Smooth muscle cell (in vitro differentiated cells): ENCODE measurements around the gene PTPN14. TPM values are rescaled to one million over a fixed set of nuclear protein-coding genes. Genes with fewer than 3 reads are reported as not detected.

ENCODE experiments used
- DNase-seq: peaks from one replicate; lab custom pipeline; 2025; ENCODE audit not compliant: unreplicated experiment; lab: John Stamatoyannopoulos, UW
- H2AFZ ChIP-seq: fragments of 200-600 bp; sonication (generic); 2 replicates; pipeline ENCODE4 v1.6.0; 2016; ENCODE audit warnings: antibody characterized with exemption, low read depth, mild to moderate bottlenecking
- H3F3A ChIP-seq: fragments of 200-600 bp; sonication (generic); 2 replicates; pipeline ENCODE4 v1.6.0; 2017; ENCODE audit warnings: antibody characterized with exemption, low read depth
- H3K27ac ChIP-seq: fragments of 200-600 bp; sonication (generic); 2 replicates; pipeline ENCODE4 v1.5.1; 2016; ENCODE audit warnings: low read depth, mild to moderate bottlenecking
- H3K27me3 ChIP-seq: fragments of 200-600 bp; sonication (generic); 2 replicates; pipeline ENCODE4 v1.6.1; 2016; ENCODE audit warnings: low read depth, mild to moderate bottlenecking
- H3K36me3 ChIP-seq: fragments of 200-600 bp; sonication (generic); 2 replicates; pipeline ENCODE4 v1.5.1; 2016; ENCODE audit warnings: low read depth
- H3K4me1 ChIP-seq: fragments of 200-600 bp; sonication (generic); 2 replicates; pipeline ENCODE4 v1.5.1; 2016; ENCODE audit warnings: low read depth
- H3K4me2 ChIP-seq: fragments of 200-600 bp; sonication (generic); 2 replicates; pipeline ENCODE4 v1.6.0; 2016; ENCODE audit warnings: mild to moderate bottlenecking
- H3K4me3 ChIP-seq: fragments of 200-600 bp; sonication (generic); 2 replicates; pipeline ENCODE4 v1.5.1; 2016; ENCODE audit warnings: mild to moderate bottlenecking
- H3K79me2 ChIP-seq: fragments of 200-600 bp; sonication (generic); 2 replicates; pipeline ENCODE4 v1.6.0; 2016; ENCODE audit warnings: low read depth, mild to moderate bottlenecking
- H3K9ac ChIP-seq: fragments of 200-600 bp; sonication (generic); 2 replicates; pipeline ENCODE4 v1.6.0; 2016; ENCODE audit warnings: low read depth
- H3K9me3 ChIP-seq: fragments of 200-600 bp; sonication (generic); replicated peaks from 2 replicates; pipeline ENCODE4 v1.5.1; 2016; ENCODE audit warnings: low read depth
- H4K20me1 ChIP-seq: fragments of 200-600 bp; sonication (generic); 2 replicates; pipeline ENCODE4 v1.6.0; 2016; ENCODE audit warnings: low read depth
- WGBS: methylation state at CpG from one replicate; pipeline ENCODE4 v1.1.7; 2016; ENCODE audit warnings: low lambda C conversion rate; 5-methylcytosine and 5-hydroxymethylcytosine counted together
- polyA plus RNA-seq: library from polyadenylated mRNA; unstranded; fragments of >200 nt; fragmentation: Nextera tagmentation; extraction: Ambion mirVana; gene quantifications from 2 replicates; pipeline ENCODE4 v1.2.1, GENCODE V29; 2016
- total RNA-seq: library from RNA; depleted of rRNA; stranded (reverse); fragments of >200 nt; gene quantifications from 2 replicates; pipeline ENCODE4 v1.2.3, GENCODE V29; 2014
- TF ChIP-seq, protein P1 (sequence below): fragments of 200-600 bp; sonication (generic); IDR thresholded peaks from 2 replicates; pipeline ENCODE4 v1.5.1; 2017; ENCODE audit warnings: borderline replicate concordance, mild to moderate bottlenecking, antibody characterized with exemption; ENCODE audit not compliant: insufficient read depth, poor library complexity, severe bottlenecking

The PTPN14 gene
- total and polyA plus RNA-seq, 2 experiments from 2014 or later: 13.7 to 28.6 TPM

DNA sequence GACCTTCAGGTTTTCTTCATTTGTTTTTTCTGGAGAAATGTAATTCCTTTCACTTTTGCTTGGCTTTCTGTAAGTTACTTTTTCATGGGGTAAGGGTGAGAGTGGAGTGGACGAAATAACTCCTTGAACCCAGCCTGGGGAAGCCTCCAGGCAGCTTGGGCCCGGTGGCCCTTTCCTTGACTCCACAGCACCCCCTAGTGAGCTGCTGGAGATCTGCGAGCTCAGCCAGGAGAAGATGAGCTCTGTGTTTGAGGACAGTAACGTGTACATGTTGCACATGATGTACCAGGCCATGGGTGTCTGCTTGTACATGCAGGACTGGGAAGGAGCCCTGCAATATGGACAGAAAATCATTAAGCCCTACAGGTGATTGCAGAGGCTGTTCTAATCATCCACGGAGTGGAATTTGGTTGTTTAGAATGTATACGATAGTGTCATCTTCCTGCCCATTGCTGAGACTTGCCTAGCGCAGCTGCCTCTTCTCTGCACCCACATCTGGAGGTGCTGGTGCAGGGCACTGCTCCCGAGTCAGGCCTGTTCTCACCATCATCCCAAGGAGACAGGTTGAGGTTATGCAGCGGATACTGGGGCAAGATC is 219.5 kb downstream of the PTPN14 start:
- H3K4me2 ChIP-seq: no peak overlapping the region
- no peaks in the 10 kb centered on the region for H3K4me1 ChIP-seq
- no peaks in the 10 kb centered on the region for H3K36me3 ChIP-seq
- H2AFZ ChIP-seq: no peak overlapping the region
- 67% methylated on average over 9 of the region's 9 CpGs for WGBS
- no peaks in the 10 kb centered on the region for H3K27me3 ChIP-seq
- peaks cover 8% of the 10 kb centered on the region for H3F3A ChIP-seq
- H4K20me1 ChIP-seq: no peaks in the 10 kb centered on the region
- TF ChIP-seq, protein P1, sequence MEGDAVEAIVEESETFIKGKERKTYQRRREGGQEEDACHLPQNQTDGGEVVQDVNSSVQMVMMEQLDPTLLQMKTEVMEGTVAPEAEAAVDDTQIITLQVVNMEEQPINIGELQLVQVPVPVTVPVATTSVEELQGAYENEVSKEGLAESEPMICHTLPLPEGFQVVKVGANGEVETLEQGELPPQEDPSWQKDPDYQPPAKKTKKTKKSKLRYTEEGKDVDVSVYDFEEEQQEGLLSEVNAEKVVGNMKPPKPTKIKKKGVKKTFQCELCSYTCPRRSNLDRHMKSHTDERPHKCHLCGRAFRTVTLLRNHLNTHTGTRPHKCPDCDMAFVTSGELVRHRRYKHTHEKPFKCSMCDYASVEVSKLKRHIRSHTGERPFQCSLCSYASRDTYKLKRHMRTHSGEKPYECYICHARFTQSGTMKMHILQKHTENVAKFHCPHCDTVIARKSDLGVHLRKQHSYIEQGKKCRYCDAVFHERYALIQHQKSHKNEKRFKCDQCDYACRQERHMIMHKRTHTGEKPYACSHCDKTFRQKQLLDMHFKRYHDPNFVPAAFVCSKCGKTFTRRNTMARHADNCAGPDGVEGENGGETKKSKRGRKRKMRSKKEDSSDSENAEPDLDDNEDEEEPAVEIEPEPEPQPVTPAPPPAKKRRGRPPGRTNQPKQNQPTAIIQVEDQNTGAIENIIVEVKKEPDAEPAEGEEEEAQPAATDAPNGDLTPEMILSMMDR: peak; percentile 75
- no peak overlapping the region for H3K9ac ChIP-seq
- DNase-seq: no peak
- no peak overlapping the region for H3K4me3 ChIP-seq
- H3K9me3 ChIP-seq: no peaks in the 10 kb centered on the region
- no peaks in the 10 kb centered on the region for H3K79me2 ChIP-seq
- H3K27ac ChIP-seq: no peak overlapping the region

DNA sequence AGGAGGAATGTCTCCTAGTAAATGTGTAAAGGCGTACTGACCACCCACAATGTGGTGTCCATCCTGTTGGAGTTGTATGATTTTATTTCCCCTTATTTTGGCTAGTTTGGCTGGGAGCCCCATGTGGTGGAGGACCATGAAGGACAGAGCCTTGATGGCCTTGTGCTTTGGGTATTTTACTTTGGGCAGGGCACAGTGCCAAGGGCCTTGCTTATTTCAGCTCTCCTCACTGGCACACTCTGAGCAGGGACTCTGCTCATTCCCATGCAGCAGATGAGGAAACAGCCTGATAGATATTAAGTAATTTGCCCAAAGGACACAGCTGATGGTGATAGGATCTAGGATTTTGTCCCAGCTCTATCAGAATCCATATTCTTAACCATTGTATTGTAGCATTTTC is 220.2 kb downstream of the PTPN14 start:
- H2AFZ ChIP-seq: no peak overlapping the region
- DNase-seq: no peak
- WGBS: 93% methylated on average over 1 of the region's 1 CpG
- TF ChIP-seq, protein P1: no peak
- no peak overlapping the region for H3K27ac ChIP-seq
- H3K27me3 ChIP-seq: no peaks in the 10 kb centered on the region
- H3K36me3 ChIP-seq: no peaks in the 10 kb centered on the region
- no peaks in the 10 kb centered on the region for H3K4me1 ChIP-seq
- no peak overlapping the region for H3K4me3 ChIP-seq
- no peak overlapping the region for H3K9ac ChIP-seq
- no peaks in the 10 kb centered on the region for H3K9me3 ChIP-seq
- H4K20me1 ChIP-seq: no peaks in the 10 kb centered on the region
- H3K79me2 ChIP-seq: no peaks in the 10 kb centered on the region
- H3K4me2 ChIP-seq: no peak overlapping the region
- H3F3A ChIP-seq: peaks cover 8% of the 10 kb centered on the region

DNA sequence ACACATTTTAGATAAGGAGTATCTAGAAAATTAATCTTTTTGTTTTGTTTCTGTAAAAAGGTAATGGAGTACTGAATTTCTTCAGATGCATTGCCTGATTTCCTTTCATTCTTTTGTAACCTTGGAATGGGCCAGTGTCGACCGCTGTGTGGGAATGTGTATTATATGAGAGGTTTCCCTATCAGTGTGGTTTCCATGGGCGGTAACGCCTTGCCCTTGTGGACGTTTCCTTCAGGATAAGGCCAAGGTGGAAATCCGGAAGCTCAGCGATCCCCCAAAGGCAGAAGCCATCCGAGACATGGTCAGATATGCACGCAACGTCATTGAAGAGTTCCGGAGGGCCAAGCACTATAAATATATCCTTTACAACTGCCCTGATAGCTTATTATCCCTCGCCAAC is 220.7 kb downstream of the PTPN14 start:
- Histone ChIP-seq H3K27ac (no peak overlapping the region), H3K9ac (no peak overlapping the region), H3K4me2 (no peak overlapping the region), H3K4me3 (no peak overlapping the region), H2AFZ (no peak overlapping the region), H3K79me2 (no peaks in the 10 kb centered on the region), H3K9me3 (no peaks in the 10 kb centered on the region), H4K20me1 (no peaks in the 10 kb centered on the region), H3K27me3 (no peaks in the 10 kb centered on the region), H3K36me3 (no peaks in the 10 kb centered on the region), H3F3A (peaks cover 8% of the 10 kb centered on the region), H3K4me1 (no peaks in the 10 kb centered on the region)
- 96% methylated on average over 12 of the region's 12 CpGs for WGBS
- TF ChIP-seq, protein P1: no peak
- DNase-seq: no peak

DNA sequence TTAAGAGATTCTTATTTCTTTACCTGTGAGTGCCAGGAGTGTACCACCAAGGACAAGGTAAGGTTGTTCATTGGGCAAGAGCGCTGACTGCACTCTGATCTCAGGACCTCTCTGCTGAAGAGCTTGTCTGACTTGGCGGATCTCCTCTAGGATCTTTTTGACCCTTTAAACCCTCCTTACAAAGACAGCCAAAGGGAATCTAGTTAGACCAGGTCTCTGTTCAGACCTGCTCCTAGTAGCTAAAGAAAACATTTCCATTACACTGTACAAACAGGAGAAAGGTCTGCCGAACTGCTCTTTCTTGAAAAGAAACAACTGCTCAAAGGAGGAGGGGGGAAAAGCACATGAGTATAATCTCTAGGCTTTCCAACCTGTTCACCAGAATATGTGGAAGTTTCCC is 221.2 kb downstream of the PTPN14 start:
- Histone ChIP-seq H3K27me3 (no peaks in the 10 kb centered on the region), H3K4me3 (no peak overlapping the region), H3K27ac (no peak overlapping the region), H4K20me1 (no peaks in the 10 kb centered on the region), H3K79me2 (no peaks in the 10 kb centered on the region), H3K9ac (no peak overlapping the region), H3K36me3 (no peaks in the 10 kb centered on the region), H3K4me2 (no peak overlapping the region), H2AFZ (no peak overlapping the region), H3K4me1 (no peaks in the 10 kb centered on the region), H3F3A (peaks cover 8% of the 10 kb centered on the region), H3K9me3 (no peaks in the 10 kb centered on the region)
- WGBS: 79% methylated on average over 3 of the region's 3 CpGs
- TF ChIP-seq, protein P1: no peak
- no peak for DNase-seq
